Measurements from ENCODE around the gene ANAPC2. TPM values are rescaled to one million over a fixed set of nuclear protein-coding genes. Genes with fewer than 3 reads are reported as not detected.

Gene ANAPC2
- total RNA-seq, 1 donor from 2014 or later = 39.2 TPM

GRCh38 chr9:137161558-137162486 lies 26.5 kb downstream of the ANAPC2 start:
- Histone ChIP-seq H3K4me3 (ENCODE audit: insufficient read depth, low read depth, low read length) (no peak overlapping the region), H3K9me3 (ENCODE audit: insufficient read depth, low read depth, low read length) (no peaks in the 10 kb centered on the region), H3K4me1 (ENCODE audit: insufficient read depth, low read length) (peaks cover 4% of the 10 kb centered on the region), H3K79me2 (ENCODE audit: insufficient read depth, low read length) (no peaks in the 10 kb centered on the region), H4K20me1 (ENCODE audit: insufficient read depth, low read length) (no peaks in the 10 kb centered on the region), H3K36me3 (ENCODE audit: insufficient read depth, low read length) (no peaks in the 10 kb centered on the region), H2AFZ (ENCODE audit: low read depth, low read length) (no peak overlapping the region), H3K4me2 (ENCODE audit: low read length) (no peak overlapping the region), H3K27ac (ENCODE audit: low read depth, low read length) (no peak overlapping the region), H3K27me3 (ENCODE audit: insufficient read depth, low read length) (peaks cover 45% of the 10 kb centered on the region), H3K9ac (ENCODE audit: low read length) (no peak overlapping the region)
- Mint-ChIP-seq H3K4me3 (ENCODE audit: unreplicated experiment) (no peak overlapping the region), H3K9me3 (ENCODE audit: unreplicated experiment) (no peaks in the 10 kb centered on the region), H3K36me3 (ENCODE audit: low read depth, unreplicated experiment) (no peaks in the 10 kb centered on the region), H3K27me3 (ENCODE audit: low read depth, unreplicated experiment) (peaks cover 66% of the 10 kb centered on the region), H3K4me1 (ENCODE audit: low read depth, unreplicated experiment) (peaks cover 2% of the 10 kb centered on the region), H3K27ac (ENCODE audit: unreplicated experiment) (no peak overlapping the region)
- FAIRE-seq = no peak
- no peak for TF ChIP-seq CTCF (IDR thresholded peaks at IDR 0.05; ENCODE audit: insufficient read depth, low read depth, low read length)
- TF ChIP-seq EZH2 (IDR thresholded peaks at IDR 0.05; ENCODE audit: insufficient read depth, low read length) = peak; percentile 33
- DNase-seq (ENCODE audit: low read depth) = no peak

- TF ChIP-seq EZH2 (IDR thresholded peaks at IDR 0.05; ENCODE audit: insufficient read depth, low read length) (peak; percentile 56), CTCF (IDR thresholded peaks at IDR 0.05; ENCODE audit: insufficient read depth, low read depth, low read length) (no peak)
- H3K9me3 ChIP-seq (ENCODE audit: insufficient read depth, low read depth, low read length) = no peaks in the 10 kb centered on the region
- peaks cover 4% of the 10 kb centered on the region for H3K4me1 ChIP-seq (ENCODE audit: insufficient read depth, low read length)
- no peak overlapping the region for H3K4me3 ChIP-seq (ENCODE audit: insufficient read depth, low read depth, low read length)
- H3K4me2 ChIP-seq (ENCODE audit: low read length) = no peak overlapping the region
- Mint-ChIP-seq H3K27ac (ENCODE audit: unreplicated experiment) (no peak overlapping the region), H3K4me3 (ENCODE audit: unreplicated experiment) (no peak overlapping the region), H3K9me3 (ENCODE audit: unreplicated experiment) (no peaks in the 10 kb centered on the region), H3K36me3 (ENCODE audit: low read depth, unreplicated experiment) (no peaks in the 10 kb centered on the region), H3K4me1 (ENCODE audit: low read depth, unreplicated experiment) (peaks cover 2% of the 10 kb centered on the region), H3K27me3 (ENCODE audit: low read depth, unreplicated experiment) (peaks cover 65% of the 10 kb centered on the region)
- H3K36me3 ChIP-seq (ENCODE audit: insufficient read depth, low read length) = no peaks in the 10 kb centered on the region
- FAIRE-seq (no peak), DNase-seq (ENCODE audit: low read depth) (no peak)
- H3K27ac ChIP-seq (ENCODE audit: low read depth, low read length) = no peak overlapping the region
- H3K27me3 ChIP-seq (ENCODE audit: insufficient read depth, low read length) = peaks cover 39% of the 10 kb centered on the region
- H2AFZ ChIP-seq (ENCODE audit: low read depth, low read length) = no peak overlapping the region
- no peak overlapping the region for H3K9ac ChIP-seq (ENCODE audit: low read length)
- no peaks in the 10 kb centered on the region for H4K20me1 ChIP-seq (ENCODE audit: insufficient read depth, low read length)
- H3K79me2 ChIP-seq (ENCODE audit: insufficient read depth, low read length) = no peaks in the 10 kb centered on the region
These were observed 27.4 kb downstream of the ANAPC2 start for GRCh38 chr9:137160716-137161557.

Data from astrocyte (in vitro differentiated cells and primary cell).